ENCODE measurements around the gene THY1.

Gene THY1

GRCh38 chr11:119404872-119405271 is 18.1 kb downstream of the THY1 start:
- TF ChIP-seq CREB1 (IDR thresholded peaks at IDR 0.05; ENCODE audit: low read depth) (no peak), NFIC (IDR thresholded peaks at IDR 0.05) (no peak), ZBTB7A (IDR thresholded peaks at IDR 0.05; ENCODE audit: low read depth) (no peak)
- TF ChIP-seq, protein P1, sequence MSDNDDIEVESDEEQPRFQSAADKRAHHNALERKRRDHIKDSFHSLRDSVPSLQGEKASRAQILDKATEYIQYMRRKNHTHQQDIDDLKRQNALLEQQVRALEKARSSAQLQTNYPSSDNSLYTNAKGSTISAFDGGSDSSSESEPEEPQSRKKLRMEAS (IDR thresholded peaks at IDR 0.05) = no peak
- TF ChIP-seq, protein P2, sequence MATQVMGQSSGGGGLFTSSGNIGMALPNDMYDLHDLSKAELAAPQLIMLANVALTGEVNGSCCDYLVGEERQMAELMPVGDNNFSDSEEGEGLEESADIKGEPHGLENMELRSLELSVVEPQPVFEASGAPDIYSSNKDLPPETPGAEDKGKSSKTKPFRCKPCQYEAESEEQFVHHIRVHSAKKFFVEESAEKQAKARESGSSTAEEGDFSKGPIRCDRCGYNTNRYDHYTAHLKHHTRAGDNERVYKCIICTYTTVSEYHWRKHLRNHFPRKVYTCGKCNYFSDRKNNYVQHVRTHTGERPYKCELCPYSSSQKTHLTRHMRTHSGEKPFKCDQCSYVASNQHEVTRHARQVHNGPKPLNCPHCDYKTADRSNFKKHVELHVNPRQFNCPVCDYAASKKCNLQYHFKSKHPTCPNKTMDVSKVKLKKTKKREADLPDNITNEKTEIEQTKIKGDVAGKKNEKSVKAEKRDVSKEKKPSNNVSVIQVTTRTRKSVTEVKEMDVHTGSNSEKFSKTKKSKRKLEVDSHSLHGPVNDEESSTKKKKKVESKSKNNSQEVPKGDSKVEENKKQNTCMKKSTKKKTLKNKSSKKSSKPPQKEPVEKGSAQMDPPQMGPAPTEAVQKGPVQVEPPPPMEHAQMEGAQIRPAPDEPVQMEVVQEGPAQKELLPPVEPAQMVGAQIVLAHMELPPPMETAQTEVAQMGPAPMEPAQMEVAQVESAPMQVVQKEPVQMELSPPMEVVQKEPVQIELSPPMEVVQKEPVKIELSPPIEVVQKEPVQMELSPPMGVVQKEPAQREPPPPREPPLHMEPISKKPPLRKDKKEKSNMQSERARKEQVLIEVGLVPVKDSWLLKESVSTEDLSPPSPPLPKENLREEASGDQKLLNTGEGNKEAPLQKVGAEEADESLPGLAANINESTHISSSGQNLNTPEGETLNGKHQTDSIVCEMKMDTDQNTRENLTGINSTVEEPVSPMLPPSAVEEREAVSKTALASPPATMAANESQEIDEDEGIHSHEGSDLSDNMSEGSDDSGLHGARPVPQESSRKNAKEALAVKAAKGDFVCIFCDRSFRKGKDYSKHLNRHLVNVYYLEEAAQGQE (IDR thresholded peaks at IDR 0.05; ENCODE audit: low read depth) = no peak

DNA sequence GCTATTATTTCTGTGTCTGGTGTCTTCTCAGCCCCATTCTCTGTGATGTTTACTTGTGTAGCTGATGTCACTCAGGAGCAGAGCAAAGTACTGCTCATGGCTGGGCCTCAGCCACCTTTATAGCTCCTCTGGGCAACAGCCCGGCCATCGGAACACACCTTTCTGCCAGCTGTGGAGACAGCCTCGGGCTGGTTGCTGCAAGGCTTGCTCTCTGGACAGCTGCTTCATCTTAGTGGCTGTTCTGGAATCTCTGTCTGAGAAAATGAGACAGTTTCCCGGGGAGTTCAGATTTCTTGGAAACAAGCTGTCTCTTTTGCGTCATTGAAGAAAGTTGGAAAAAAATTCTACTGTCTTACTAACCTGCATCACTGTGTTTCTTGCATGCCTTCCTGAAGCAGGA is 20.0 kb downstream of the THY1 start:
- TF ChIP-seq TCF12 (IDR thresholded peaks at IDR 0.05; ENCODE audit: low read depth) (no peak), RAD21 (IDR thresholded peaks at IDR 0.05; ENCODE audit: low read depth) (no peak), YY1 (IDR thresholded peaks at IDR 0.05; ENCODE audit: low read depth) (no peak), FOXM1 (IDR thresholded peaks at IDR 0.05; ENCODE audit: borderline replicate concordance, low read depth) (no peak), USF1 (IDR thresholded peaks at IDR 0.05) (no peak), ZBTB7A (IDR thresholded peaks at IDR 0.05; ENCODE audit: low read depth) (no peak), TEAD4 (IDR thresholded peaks at IDR 0.05) (no peak), TAF1 (IDR thresholded peaks at IDR 0.05; ENCODE audit: low read depth) (no peak), CREB1 (IDR thresholded peaks at IDR 0.05; ENCODE audit: low read depth) (no peak), NFIC (IDR thresholded peaks at IDR 0.05) (no peak), EP300 (IDR thresholded peaks at IDR 0.05; ENCODE audit: borderline replicate concordance) (no peak), EGR1 (IDR thresholded peaks at IDR 0.05) (no peak), CEBPB (IDR thresholded peaks at IDR 0.05) (no peak)
- TF ChIP-seq, protein P2 (IDR thresholded peaks at IDR 0.05; ENCODE audit: low read depth) = no peak
- TF ChIP-seq, protein P1 (IDR thresholded peaks at IDR 0.05) = no peak

GRCh38 chr11:119402470-119402869 is 20.5 kb downstream of the THY1 start:
- TF ChIP-seq CREB1 (IDR thresholded peaks at IDR 0.05; ENCODE audit: low read depth) = no peak
- TF ChIP-seq FOXM1 (IDR thresholded peaks at IDR 0.05; ENCODE audit: borderline replicate concordance, low read depth) = no peak

GRCh38 chr11:119400860-119401259 is 22.1 kb downstream of the THY1 start:
- TF ChIP-seq TEAD4 (IDR thresholded peaks at IDR 0.05) = no peak
- TF ChIP-seq TAF1 (IDR thresholded peaks at IDR 0.05; ENCODE audit: low read depth) = no peak
- no peak for TF ChIP-seq EGR1 (IDR thresholded peaks at IDR 0.05)
- TF ChIP-seq NFIC (IDR thresholded peaks at IDR 0.05) = no peak
- TF ChIP-seq YY1 (IDR thresholded peaks at IDR 0.05; ENCODE audit: low read depth) = no peak
- TF ChIP-seq TCF12 (IDR thresholded peaks at IDR 0.05; ENCODE audit: low read depth) = no peak
- no peak for TF ChIP-seq ZBTB7A (IDR thresholded peaks at IDR 0.05; ENCODE audit: low read depth)
- TF ChIP-seq USF1 (IDR thresholded peaks at IDR 0.05) = no peak
- TF ChIP-seq CEBPB (IDR thresholded peaks at IDR 0.05) = no peak
- no peak for TF ChIP-seq RAD21 (IDR thresholded peaks at IDR 0.05; ENCODE audit: low read depth)
- TF ChIP-seq, protein P2 (IDR thresholded peaks at IDR 0.05; ENCODE audit: low read depth) = no peak
- no peak for TF ChIP-seq EP300 (IDR thresholded peaks at IDR 0.05; ENCODE audit: borderline replicate concordance)
- TF ChIP-seq CREB1 (IDR thresholded peaks at IDR 0.05; ENCODE audit: low read depth) = no peak
- TF ChIP-seq, protein P1 (IDR thresholded peaks at IDR 0.05) = no peak
- no peak for TF ChIP-seq FOXM1 (IDR thresholded peaks at IDR 0.05; ENCODE audit: borderline replicate concordance, low read depth)

GRCh38 chr11:119397740-119398139 is 25.2 kb downstream of the THY1 start:
- TF ChIP-seq CEBPB (IDR thresholded peaks at IDR 0.05) = no peak
- TF ChIP-seq FOXM1 (IDR thresholded peaks at IDR 0.05; ENCODE audit: borderline replicate concordance, low read depth) = no peak
- TF ChIP-seq TAF1 (IDR thresholded peaks at IDR 0.05; ENCODE audit: low read depth) = no peak
- TF ChIP-seq TEAD4 (IDR thresholded peaks at IDR 0.05) = no peak
- no peak for TF ChIP-seq CREB1 (IDR thresholded peaks at IDR 0.05; ENCODE audit: low read depth)
